Measurements from ENCODE around the gene PRPF40B.

Gene PRPF40B

DNA sequence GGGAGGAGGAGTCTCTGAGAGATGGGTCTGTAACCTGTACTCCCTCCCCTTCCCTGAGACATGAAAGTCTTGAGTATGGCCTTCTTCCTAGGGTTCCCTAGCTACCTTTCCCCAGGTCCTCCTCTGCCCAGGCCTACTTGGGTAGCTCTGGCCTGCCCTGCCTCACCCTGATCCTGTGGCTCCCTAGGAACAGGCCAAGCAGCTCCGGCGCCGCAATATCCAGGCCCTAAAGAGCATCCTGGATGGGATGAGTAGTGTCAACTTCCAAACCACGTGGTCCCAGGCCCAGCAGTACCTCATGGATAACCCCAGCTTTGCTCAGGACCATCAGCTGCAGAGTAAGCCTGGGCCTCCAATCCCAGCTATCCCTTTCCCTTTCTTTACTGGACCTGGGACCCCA, 12.3 kb downstream of the PRPF40B start:
- DNase-seq (ENCODE audit: low spot score): no peak

DNA sequence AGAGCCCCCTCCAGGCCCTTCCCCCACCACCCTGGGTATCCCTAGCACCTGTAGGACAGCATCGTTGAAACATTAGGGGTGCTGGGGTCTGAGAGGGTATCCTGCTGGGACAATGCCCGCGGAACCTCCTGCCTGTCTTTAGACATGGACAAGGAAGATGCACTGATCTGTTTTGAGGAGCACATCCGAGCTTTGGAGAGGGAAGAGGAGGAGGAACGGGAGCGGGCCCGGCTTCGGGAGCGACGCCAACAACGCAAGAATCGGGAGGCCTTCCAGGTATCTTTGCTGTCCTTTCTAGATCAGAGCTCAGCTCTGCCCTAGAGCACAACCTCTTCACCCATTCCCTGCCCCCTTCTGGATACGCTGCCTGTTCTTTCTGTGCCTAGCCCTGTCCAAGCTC, 13.2 kb downstream of the PRPF40B start:
- DNase-seq (ENCODE audit: low spot score): no peak

DNA sequence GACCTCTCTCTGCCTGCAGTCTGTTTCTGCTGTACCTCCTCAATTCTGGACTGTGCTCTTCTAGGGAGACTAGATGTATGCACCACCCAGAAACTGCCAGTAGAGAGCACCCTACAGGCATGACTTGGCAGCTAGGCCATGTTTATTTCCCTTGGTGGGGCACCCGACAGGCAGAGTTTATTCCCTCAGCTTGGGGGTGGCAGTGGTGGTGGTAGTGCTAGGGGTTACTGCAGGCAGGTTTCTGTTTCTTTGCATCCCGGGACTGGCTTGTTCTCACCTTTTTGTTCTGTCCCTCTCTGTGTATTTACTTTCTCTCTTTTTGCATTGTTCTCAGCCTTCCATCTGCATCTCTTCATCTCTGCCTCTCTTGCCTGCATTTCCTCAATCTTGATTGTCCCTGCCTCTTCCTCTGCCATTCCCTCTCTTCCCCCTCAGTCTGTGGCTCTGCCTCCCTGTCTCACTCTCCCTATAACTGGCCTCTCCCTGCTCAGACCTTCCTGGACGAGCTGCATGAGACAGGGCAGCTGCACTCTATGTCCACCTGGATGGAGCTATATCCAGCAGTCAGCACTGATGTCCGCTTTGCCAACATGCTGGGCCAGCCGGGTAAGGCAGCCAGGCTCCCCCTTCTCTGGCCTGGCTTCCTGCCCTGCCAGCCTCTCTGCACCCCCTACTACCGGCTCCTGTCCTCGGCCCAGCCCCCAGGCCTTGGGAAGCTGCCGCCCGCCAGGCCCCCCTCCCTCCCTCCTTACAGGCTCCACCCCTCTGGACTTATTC, 13.8 kb downstream of the PRPF40B start:
- DNase-seq (ENCODE audit: low spot score): peak; percentile 81

DNA sequence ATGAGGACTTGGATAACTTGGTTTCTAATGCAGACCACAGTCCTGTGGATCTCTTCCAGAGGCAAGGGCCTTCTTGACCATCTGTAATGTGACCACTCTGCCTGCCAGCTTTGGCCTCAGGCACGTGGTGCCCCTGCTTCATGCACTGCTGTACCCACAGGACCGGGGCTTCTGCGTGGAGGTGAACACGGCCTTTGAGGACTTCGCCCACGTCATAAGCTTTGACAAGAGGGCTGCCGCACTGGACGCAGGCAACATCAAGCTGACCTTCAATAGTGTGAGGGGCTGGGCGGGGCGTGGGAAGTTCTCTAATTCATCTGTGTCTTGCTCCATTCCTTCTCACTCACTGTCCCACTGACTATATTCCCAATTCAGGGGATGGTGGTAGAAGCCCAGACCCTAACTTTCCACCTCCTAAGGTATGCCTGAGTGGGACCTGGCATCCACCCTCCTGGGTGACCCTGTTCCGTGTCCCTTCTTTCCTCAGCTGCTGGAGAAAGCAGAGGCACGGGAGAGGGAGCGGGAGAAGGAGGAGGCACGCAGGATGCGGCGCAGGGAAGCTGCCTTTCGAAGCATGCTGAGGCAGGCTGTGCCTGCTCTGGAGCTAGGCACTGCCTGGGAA, 18.5 kb downstream of the PRPF40B start:
- no peak for DNase-seq (ENCODE audit: low spot score)

DNA sequence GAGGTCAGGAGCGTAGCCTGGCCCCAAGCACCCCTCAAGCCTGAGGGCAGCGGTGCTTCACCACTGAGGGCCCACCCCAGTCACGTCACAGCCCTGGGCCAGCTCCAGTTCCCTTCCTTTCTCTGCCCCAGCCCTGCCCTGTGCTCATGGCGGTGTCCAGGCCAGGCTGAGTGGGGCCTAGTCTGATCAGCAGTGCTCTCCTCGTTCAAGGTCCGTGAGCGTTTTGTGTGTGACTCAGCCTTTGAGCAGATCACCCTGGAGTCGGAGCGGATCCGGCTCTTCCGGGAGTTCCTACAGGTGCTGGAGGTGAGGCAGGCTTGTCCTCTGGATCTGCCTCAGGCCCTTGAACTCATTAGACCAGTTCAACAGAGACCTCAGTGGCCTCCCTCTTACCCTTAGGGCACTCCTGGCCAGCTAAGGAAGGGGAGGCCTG, 19.0 kb downstream of the PRPF40B start:
- DNase-seq (ENCODE audit: low spot score): no peak

DNA sequence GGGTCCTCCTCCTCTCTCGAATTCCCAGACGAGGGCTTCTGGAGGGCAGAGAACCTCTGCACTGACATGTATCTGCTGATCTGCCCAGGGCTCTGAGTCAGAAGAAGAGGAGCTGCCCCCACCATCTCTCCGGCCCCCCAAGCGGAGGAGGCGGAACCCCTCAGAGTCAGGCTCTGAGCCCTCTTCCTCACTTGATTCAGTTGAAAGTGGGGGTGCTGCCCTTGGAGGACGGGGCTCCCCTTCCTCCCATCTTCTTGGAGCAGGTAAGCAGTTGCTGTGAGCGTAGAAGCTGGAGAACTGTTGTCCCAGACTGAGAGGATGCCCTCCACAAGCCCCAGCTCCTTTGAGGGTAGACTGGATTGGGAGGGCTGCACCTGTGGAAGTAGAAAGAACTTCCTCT, 19.8 kb downstream of the PRPF40B start:
- no peak for DNase-seq (ENCODE audit: low spot score)

DNA sequence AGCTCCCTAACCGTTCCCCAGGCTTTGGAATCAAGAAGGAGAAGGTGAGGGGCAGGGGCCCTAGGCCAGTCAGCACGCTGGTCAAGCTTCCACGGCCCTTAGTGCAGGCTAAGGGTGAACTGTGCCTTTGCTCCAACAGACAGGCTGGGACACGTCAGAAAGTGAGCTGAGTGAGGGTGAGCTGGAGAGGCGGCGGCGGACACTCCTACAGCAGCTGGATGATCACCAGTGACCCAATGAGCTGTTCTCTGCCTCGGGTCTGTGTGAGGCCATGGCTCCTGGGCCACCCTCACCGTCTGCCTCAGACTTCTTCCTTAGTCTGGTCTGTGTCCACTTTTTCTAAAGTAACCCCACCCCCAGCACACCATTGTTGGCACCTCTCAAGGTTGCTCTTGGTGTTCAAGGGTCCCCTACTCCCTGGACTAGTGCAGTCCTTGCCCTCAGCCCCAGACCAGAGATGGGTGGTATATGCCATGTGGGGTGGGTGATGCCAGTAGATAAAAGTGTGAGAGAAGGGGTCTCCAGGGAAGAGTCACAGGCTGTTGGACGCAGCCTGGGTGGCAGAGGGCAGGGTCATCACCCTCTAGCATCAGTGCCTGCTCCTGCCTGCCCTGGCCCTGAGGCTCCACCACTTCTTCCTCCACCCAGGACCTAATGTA, 20.7 kb downstream of the PRPF40B start:
- no peak for DNase-seq (ENCODE audit: low spot score)

DNA sequence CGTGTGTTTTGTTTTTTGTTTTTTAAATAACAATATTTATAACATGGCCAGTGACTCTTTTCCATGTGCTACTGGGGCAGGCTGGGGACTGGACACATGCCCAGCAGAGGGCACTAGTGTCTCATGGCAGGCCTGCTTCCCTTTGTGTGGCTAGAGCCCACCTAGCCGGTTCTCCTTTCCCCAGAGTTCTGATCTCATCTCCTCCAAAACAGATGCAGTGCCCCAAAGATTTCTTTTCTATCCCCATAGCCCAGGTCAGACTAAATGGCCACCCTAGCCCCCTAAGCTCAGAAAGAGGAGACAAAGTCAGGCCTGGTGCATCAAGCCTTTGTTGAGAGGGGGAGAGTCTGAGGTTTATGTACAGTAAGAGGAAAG, 21.2 kb downstream of the PRPF40B start:
- peak; percentile 94 for DNase-seq (ENCODE audit: low spot score)

DNA sequence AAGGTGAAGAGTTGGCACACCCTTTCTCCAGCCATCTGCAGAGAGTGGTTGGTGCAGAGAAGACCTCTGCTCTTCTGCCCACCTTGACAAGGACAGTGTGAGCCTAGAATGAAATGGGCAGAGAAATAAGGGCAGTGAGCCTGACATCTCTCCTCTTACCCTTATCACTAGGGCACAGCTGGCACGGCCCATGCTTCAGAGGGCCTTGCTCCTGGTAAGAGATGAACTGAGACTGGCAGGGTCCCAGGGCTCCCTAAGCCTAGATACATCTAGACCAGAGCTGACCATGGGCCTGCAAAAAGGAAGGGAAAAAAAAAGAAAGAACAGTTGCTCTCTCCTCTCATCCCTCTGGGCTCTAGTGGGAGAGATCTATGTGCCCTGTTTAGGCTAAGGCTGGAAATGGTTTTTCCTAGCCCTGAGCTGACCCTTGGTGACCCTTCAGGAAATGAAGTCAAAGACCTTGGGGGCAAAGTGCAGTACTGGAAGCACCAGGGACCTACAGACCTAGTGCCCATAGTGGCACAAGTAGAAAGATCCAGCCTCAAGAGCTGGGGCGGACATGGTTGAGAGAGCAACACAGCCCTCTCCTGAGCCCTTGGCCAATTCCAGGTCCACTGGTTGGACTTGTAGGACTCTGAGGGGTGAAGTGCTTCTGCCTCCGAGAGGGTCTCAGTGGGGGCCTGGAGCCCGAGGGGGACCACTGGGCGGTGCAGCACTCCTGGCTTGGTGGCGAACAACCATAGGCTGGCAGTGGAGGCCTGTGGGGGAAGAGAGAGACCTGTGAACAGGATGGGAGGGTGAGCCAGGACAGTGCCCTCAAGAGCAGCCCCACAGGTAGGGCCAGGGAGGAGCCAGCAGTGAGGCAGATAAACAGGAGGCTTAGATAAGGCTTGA, 22.0 kb downstream of the PRPF40B start:
- DNase-seq (ENCODE audit: low spot score): no peak

DNA sequence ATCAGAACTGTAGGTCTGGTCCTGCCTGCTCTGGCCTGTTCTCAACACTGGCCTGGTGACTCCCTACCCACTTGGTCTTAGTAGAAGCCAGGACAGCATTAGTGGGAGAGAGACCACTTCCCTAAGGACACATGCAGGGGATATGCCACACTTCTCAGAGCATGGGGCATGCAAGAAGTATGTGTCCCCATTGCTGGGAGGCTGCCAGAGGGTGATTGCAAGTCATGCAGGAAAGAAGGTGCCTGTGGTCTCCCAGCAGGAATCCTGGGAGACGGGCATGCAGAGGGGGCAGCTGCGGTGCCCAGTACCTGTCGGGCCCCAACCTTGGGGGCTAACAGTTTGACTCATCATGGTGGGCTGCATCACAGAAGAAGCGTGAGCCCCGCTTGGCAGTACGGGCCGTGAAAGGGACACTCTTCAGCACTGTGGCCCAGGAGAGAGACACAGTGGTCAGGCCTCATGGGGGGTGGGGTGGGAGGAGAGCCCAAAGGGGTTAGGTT, 23.0 kb downstream of the PRPF40B start:
- no peak for DNase-seq (ENCODE audit: low spot score)

DNA sequence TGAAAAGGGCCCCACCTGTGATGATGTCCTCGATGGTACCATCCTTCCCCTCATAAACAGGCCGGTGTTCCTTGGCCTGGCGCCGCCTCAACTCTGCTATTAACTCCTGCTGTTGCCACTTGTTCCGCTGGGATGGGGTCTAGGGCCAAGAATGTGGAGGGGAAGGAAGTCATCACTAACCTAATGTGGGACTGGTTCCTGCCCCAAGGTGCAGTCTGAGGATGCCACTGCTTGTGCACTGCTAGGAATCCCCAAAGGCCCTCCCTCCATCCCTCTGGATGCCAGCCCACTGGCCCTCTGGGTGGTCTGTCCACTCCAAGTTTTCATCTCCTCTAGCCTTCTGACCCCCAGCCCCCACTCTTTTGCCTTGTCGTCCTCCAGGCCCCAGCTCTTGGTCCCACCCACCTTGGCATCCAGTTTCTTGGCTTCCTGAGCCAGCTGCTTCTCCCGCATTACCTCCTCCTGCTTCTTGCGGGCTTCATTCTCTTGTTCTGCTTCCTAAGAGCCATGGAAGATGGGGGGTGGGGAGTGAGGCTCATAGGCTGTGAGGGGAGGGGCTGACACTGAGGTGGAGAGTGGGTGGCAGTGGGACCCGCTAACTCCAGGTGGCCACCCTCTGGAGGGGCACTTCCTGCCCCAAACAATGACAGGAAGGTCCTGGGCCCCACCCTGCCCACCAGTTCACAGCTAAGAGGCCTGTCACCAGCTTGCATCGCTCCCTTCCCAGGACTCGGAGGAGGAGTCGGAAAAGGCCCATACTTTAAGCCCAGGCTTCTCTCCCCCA, 23.7 kb downstream of the PRPF40B start:
- DNase-seq (ENCODE audit: low spot score): no peak

DNA sequence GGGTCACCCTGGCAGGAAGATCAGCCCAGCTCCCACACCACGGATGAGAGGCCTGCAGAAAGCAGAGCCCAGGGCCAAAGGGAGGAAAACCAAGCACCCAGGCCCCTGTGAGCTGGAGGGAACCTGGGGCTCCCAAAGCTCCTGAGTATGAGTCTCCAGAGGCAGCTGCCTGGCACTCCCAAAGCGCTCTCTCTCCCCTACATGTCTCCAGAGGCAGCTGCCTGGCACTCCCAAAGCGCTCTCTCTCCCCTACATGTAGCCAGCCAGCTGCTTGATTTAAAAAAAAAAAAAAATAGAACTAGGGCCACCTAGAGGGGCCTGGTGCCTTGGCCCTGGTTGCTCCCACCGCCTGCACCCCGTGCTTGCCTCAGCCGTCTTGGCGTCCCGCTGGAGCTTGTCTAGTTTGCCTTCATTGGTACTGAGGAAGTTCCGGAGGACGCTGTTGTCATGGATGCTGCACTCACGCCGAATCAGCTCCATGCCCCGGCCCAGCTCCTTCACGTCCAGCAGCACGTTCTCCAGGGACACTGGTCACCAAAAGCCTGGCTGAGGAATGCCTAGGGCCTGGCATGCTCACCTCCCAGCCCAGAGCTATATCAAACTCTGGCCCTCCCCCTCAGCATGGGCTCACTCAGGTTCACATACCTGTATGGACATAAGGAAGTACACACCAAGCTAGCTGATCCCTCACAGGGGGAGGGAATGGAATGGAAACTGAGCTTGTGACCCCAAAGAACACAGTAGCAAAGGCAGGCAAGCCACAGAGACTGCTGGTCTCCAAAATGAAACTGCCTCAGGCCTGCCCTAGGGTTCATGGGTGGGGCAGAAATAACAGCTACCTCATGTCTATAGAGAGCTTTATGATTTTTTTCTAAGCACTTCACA, 24.7 kb downstream of the PRPF40B start:
- no peak for DNase-seq (ENCODE audit: low spot score)

DNA sequence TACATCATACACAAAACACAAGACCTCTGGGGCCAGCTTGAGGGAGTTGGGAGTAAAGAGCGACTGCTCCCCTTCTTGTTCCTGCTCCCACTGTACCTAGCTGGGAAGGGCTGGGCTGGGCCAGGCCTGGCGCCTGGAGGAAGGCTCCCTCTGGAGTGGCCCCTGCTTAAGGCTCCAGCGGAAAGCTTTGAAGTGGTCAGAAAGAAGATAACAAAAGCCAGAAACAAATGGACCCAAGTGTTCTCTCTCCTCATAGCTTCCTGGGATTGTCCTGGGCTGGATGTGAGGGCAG, 25.3 kb downstream of the PRPF40B start:
- DNase-seq (ENCODE audit: low spot score): no peak

DNA sequence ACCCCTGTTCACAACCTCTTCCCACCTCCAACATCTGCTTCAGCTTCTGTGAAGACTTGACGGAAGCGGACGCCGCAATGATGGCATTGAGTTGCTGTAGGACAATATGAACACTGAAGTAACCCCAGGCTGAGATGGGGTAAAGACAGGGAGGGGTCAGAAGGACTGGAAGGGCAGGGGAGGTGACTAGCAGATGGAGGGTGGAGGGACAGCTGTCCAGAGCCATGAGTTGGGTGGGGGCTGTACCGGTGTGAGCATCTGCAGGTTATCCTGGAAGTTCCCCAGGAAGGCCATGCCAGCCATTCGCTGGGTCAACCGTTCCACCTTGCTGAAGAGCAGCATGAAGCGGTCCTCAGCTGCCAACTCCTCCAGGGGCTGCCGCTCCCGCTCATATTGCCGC, 26.1 kb downstream of the PRPF40B start:
- no peak for DNase-seq (ENCODE audit: low spot score)

DNA sequence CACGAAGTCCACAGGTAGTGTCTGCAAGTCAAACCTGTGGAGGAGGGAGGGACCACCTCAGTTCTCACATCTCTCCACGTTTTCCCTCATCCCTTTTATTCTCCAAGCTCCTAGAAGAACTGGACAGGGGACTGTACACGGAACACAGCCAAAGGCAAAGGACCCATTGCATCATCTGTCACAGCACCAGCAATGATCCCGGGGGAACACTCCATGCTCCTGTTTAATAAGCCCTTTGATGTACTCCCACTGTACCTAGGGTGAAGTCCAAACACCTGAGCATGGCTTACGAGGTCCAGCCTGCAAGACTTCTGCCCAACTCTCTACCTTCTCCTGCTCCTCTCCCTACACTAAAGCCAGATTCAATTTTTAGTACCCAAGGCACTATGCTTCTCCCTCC, 26.5 kb downstream of the PRPF40B start:
- no peak for DNase-seq (ENCODE audit: low spot score)

DNA sequence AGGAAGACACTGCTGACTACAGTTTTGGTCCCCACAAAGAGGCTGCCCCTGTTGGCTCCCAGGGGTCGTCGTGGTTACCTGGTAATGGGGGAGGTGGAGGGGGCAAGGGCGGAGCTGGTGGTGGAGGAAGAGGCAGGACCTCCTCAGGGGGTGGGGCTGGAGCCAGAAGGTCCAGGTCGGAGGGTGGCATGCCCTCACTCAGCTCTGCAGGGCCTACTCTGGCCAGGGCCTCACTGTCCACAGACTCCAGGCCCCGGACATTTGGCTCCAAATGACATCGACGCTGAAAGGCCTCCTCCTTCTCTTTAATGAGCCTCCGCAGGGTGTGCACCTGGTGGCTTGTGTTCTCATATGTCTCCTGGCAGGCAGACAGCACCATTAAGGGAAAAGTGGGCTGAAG, 28.5 kb downstream of the PRPF40B start:
- no peak for DNase-seq (ENCODE audit: low spot score)

DNA sequence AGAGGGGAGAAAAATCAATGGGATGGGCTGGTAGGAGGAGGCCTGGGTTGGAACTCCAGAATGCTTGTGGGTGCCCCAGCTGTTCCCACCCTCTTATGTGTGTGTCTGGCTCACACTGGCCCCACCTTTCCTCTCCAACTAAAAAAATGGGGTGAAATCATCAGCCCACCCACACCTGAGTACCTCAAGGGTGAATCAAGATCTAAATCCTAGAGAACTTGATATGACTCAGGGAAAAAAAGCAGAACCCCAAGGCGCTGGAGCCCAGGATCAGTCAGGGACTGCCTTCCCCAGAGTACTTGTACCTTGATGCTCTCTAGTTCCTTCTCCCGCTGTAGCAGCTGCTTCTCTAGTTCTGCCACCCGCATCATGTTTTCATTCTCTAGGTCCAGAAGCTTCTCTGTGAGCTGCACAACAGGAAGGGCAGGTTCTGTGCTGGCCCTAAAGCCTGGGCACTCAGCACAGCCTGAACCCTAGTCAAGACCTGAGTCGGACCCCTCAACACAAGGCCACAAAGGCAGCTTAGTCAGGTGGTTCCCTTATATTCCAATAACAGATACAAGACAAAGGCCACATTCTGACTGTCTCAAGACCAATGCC, 29.7 kb downstream of the PRPF40B start:
- no peak for DNase-seq (ENCODE audit: low spot score)

DNA sequence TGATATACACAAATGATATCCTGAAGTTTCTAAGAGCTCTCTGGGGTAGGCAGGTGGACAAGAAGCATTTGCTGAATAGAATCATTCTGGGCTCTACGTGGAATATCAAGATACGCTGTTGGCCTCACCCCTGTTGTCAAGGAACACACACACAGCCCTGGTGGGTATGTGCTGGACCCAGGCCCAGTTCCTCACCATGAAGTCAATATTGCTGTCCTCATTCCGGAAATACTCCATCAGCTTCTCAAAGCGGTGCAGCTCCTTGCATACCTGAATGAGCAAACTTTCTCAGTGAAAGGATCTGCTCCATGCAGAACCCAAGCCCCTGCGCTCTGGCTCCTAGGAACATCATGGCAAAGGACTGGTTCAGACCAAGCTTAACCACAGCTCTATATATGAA, 31.4 kb downstream of the PRPF40B start:
- no peak for DNase-seq (ENCODE audit: low spot score)

DNA sequence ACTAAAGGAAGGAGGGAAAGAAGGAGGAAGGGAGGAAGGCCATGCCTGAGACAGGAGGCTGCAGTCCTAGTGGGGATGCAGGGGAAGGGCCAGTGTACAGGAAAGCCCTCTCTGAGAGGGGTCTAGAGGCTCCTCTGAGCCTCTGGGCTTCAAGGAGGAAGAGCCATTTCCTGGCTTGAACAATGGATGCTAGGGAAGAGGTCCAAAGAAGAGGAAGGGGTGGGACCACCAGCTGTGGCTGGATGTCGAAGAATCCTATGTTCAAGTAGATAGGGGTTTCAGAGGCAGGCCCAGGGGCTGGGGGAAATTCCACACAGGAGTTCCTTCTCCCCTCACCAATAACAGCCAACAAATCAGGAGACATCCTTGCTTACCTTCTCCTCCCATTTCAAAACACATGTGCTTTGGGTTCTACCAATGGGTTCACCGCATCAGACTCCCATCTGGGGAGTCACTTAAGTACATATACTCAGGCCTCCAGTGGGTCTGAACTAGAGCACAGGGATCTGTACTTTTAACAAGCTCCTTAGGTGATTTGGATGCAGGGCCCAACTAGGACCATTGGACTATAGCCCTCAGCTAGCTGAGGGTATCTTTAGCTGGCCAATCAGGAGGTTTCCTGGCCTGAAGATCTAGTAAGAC, 32.4 kb downstream of the PRPF40B start:
- DNase-seq (ENCODE audit: low spot score): no peak

DNA sequence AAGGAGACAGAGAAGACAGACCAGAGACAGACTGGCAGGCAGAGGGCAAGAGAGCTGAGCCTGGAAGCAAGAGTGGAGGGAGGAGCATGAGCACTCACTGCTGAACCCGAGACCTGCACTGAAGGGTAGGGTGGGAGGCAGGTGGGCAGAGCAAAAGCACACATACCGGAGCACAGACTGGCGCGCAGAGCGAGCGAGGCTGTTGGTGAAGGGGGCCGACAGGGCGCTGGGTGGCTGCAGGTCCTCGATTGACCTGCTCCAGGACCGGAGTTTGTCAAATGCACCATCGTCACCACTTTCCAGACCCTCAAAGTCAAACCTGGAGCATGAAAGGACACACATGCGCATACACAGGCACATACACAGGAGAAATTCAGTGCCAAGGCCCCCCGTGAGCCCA, 34.9 kb downstream of the PRPF40B start:
- no peak for DNase-seq (ENCODE audit: low spot score)

Data from HuH-7.5 (cell line).